HepG2 (cell line): ENCODE results near the gene DAD1. TPM values are rescaled to one million over a fixed set of nuclear protein-coding genes. Genes with fewer than 3 reads are reported as not detected.

Experiments used
- ATF4 ChIP-seq, 2 experiments: fragments of 450-650 bp in 1 of 2; sonication (generic) in 1 of 2; formaldehyde crosslinking; IDR thresholded peaks; 2 replicates each; pipeline versions ENCODE4 v1.5.0 to v1.8.0; 2020 to 2022; ENCODE audit warnings: mild to moderate bottlenecking in 1 of 2, missing genetic modification reagents in 1 of 2
- ATF7-NPFF ChIP-seq: sonication (generic); formaldehyde crosslinking; IDR thresholded peaks from 2 replicates; pipeline ENCODE4 v1.8.1; 2023; ENCODE audit warnings: mild to moderate bottlenecking, low read depth, missing genetic modification reagents, moderate library complexity
- CEBPB ChIP-seq: IDR thresholded peaks from 2 replicates; pipeline ENCODE4 v1.6.1; 2011; ENCODE audit warnings: low read depth, low read length, improper control_type of control experiment, borderline replicate concordance
- HOXA5 ChIP-seq: sonication (generic); formaldehyde crosslinking; IDR thresholded peaks from 2 replicates; pipeline ENCODE4 v1.4.0; 2020; ENCODE audit warnings: missing genetic modification reagents
- MBNL3 ChIP-seq: fragments of 250-450 bp; sonication (Bioruptor Pico); conservative IDR thresholded peaks from 2 replicates; pipeline ENCODE4 v1.8.0; 2022; ENCODE audit warnings: mild to moderate bottlenecking, inconsistent platforms
- MEF2D ChIP-seq: sonication (generic); formaldehyde crosslinking; IDR thresholded peaks from 2 replicates; pipeline ENCODE4 v1.5.1; 2020; ENCODE audit warnings: mild to moderate bottlenecking, missing genetic modification reagents
- NBN ChIP-seq: fragments of 450-650 bp; conservative IDR thresholded peaks from 2 replicates; pipeline ENCODE4 v1.6.1; 2017
- SAP130 ChIP-seq: IDR thresholded peaks from 2 replicates; pipeline ENCODE4 v1.6.1; 2016; ENCODE audit warnings: low read depth
- ZBTB25 ChIP-seq: IDR thresholded peaks from 2 replicates; pipeline ENCODE4 v1.6.1; 2018; ENCODE audit warnings: missing genetic modification reagents
- ZBTB49 ChIP-seq: sonication (generic); formaldehyde crosslinking; IDR thresholded peaks from 2 replicates; pipeline ENCODE4 v1.4.0; 2020; ENCODE audit warnings: missing genetic modification reagents, borderline replicate concordance
- ZFP82 ChIP-seq: sonication (generic); formaldehyde crosslinking; IDR thresholded peaks from 2 replicates; pipeline ENCODE4 v1.5.1; 2020; ENCODE audit warnings: mild to moderate bottlenecking, missing genetic modification reagents, borderline replicate concordance
- ZHX2 ChIP-seq, 2 experiments: sonication (generic) in 1 of 2; formaldehyde crosslinking in 1 of 2; IDR thresholded peaks; 2 replicates each; pipeline versions ENCODE4 v1.6.1 to v1.9.0; 2014 to 2022; ENCODE audit warnings: antibody characterized with exemption in 1 of 2, borderline replicate concordance in 1 of 2, inconsistent platforms in 1 of 2, low read depth in 1 of 2, missing genetic modification reagents in 1 of 2
- ZMAT5 ChIP-seq: sonication (generic); formaldehyde crosslinking; IDR thresholded peaks from 2 replicates; pipeline ENCODE4 v1.5.0; 2020; ENCODE audit warnings: mild to moderate bottlenecking, low read depth, missing genetic modification reagents, borderline replicate concordance
- ZMYM2 ChIP-seq: sonication (generic); formaldehyde crosslinking; IDR thresholded peaks from 2 replicates; pipeline ENCODE4 v1.8.0; 2022; ENCODE audit warnings: mild to moderate bottlenecking, missing genetic modification reagents
- ZNF232 ChIP-seq: sonication (generic); formaldehyde crosslinking; IDR thresholded peaks from 2 replicates; pipeline ENCODE4 v1.4.0; 2020; ENCODE audit warnings: missing genetic modification reagents, borderline replicate concordance
- ZNF292 ChIP-seq: sonication (generic); formaldehyde crosslinking; IDR thresholded peaks from 2 replicates; pipeline ENCODE4 v1.8.1; 2022; ENCODE audit warnings: mild to moderate bottlenecking, low read depth, missing genetic modification reagents, borderline replicate concordance
- ZNF777 ChIP-seq: sonication (generic); formaldehyde crosslinking; IDR thresholded peaks from 2 replicates; pipeline ENCODE4 v1.4.0; 2020; ENCODE audit warnings: missing genetic modification reagents
- polyA plus RNA-seq, 8 experiments: library from polyadenylated mRNA; depleted of rRNA in 3 of 8; stranded (reverse) in 7 of 8; unstranded in 1 of 8; fragments of >200 nt; fragmentation: Illumina TruSeq in 4 of 8; extraction: Trizol in 4 of 8; gene quantifications; 2 replicates each; pipeline versions ENCODE4 v1.2.1 to v1.2.3, GENCODE V29; 2011 to 2016; ENCODE audit warnings: low read depth in 4 of 8, missing spikeins in 1 of 8, mixed read lengths in 1 of 8; ENCODE audit not compliant: insufficient read depth in 1 of 8
- total RNA-seq, 5 experiments: library from RNA; depleted of rRNA; stranded (reverse); fragments of >200 nt; fragmentation: Illumina TruSeq; extraction: Trizol; gene quantifications; 2 replicates each; pipeline ENCODE4 v1.2.3, GENCODE V29; 2016; ENCODE audit warnings: low read depth in 1 of 5

Gene DAD1
- total and polyA plus RNA-seq, 2 of the 13 experiments (the other 11 are each of a cell fraction or from before 2014, with no cell fraction given) = 558 to 626 TPM

GRCh38 chr14:22570132-22570949, 18.7 kb downstream of the DAD1 start (continued):
- no peak for TF ChIP-seq ZHX2 (IDR thresholded peaks at IDR 0.05; ENCODE audit: low read depth)
- no peak for TF ChIP-seq ZHX2 (CRISPR knock-in tag; IDR thresholded peaks at IDR 0.05; ENCODE audit: borderline replicate concordance)
- TF ChIP-seq ZMYM2 (CRISPR knock-in tag) = no peak
- 0 out of 2 replicates have a peak, but pooled peaks have one; percentile 18 for TF ChIP-seq ZNF232 (CRISPR knock-in tag)
- TF ChIP-seq ZNF292 (CRISPR knock-in tag) = no peak
- no peak for TF ChIP-seq ZMAT5 (CRISPR knock-in tag)
- TF ChIP-seq CEBPB = no peak
- TF ChIP-seq ZFP82 = no peak
- TF ChIP-seq ATF4 (CRISPR knock-in tag; IDR thresholded peaks at IDR 0.05) = no peak
- TF ChIP-seq MEF2D (CRISPR knock-in tag) = peak; percentile 37; the same call in 1 of the 2 replicates
- no peak for TF ChIP-seq ZBTB49 (CRISPR knock-in tag)
- TF ChIP-seq ATF7-NPFF (CRISPR knock-in tag) = no peak
- TF ChIP-seq MBNL3 (CRISPR knock-in tag) = no peak
- peak; percentile 77 for TF ChIP-seq HOXA5 (CRISPR knock-in tag)
- 0 out of 2 replicates have a peak, but pooled peaks have one; percentile 46 for TF ChIP-seq ZNF777 (CRISPR knock-in tag)
- no peak for TF ChIP-seq NBN
- TF ChIP-seq SAP130 = peak; percentile 49
- peak; percentile 48; the same call in 1 of the 2 replicates for TF ChIP-seq ZBTB25
